ENCODE data around the gene CLDN4.
A peak's percentile ranks its signal among the peaks of the same experiment; 100 is the strongest.
"Not testable (repeated sequence)": the region's sequence is repeated elsewhere in the genome, so short reads cannot be mapped to it uniquely, and the experiment has no call there.

The CLDN4 gene

GRCh38 chr7:73823873-73824592 lies 6.8 kb upstream of the CLDN4 start:
- no peak for DNase-seq

GRCh38 chr7:73824986-73825385 lies 5.8 kb upstream of the CLDN4 start:
- no peak for DNase-seq

GRCh38 chr7:73827567-73828106 lies 3.2 kb upstream of the CLDN4 start:
- DNase-seq: no peak

GRCh38 chr7:73828107-73828803 lies 2.5 kb upstream of the CLDN4 start:
- DNase-seq: no peak

GRCh38 chr7:73828972-73829371 lies 1.8 kb upstream of the CLDN4 start:
- DNase-seq: no peak

GRCh38 chr7:73829505-73829904 lies 1.3 kb upstream of the CLDN4 start:
- no peak for DNase-seq

- DNase-seq: no peak
These were observed 695 bp upstream of the CLDN4 start for GRCh38 chr7:73829921-73830680.

GRCh38 chr7:73831584-73831833 lies 713 bp downstream of the CLDN4 start:
- no peak for DNase-seq

GRCh38 chr7:73831834-73832651 lies 1.2 kb downstream of the CLDN4 start:
- no peak for DNase-seq

- no peak for DNase-seq
These were observed 2.0 kb downstream of the CLDN4 start for GRCh38 chr7:73832806-73833205.

- DNase-seq: no peak
These were observed 2.6 kb downstream of the CLDN4 start for GRCh38 chr7:73833251-73833919.

- DNase-seq: no peak
These were observed 3.9 kb downstream of the CLDN4 start for GRCh38 chr7:73834626-73835191.

- DNase-seq: not testable (repeated sequence)
These were observed 6.4 kb downstream of the CLDN4 start for GRCh38 chr7:73837167-73837566.

- DNase-seq: no peak
These were observed 7.8 kb downstream of the CLDN4 start for GRCh38 chr7:73838642-73839041.

GRCh38 chr7:73839290-73839689 lies 8.5 kb downstream of the CLDN4 start:
- no peak for DNase-seq

- DNase-seq: no peak
These were observed 9.2 kb downstream of the CLDN4 start for GRCh38 chr7:73839743-73840714.

- no peak for DNase-seq
These were observed 10.1 kb downstream of the CLDN4 start for GRCh38 chr7:73840715-73841379.

GRCh38 chr7:73841689-73842066 lies 10.9 kb downstream of the CLDN4 start:
- DNase-seq: no peak

- DNase-seq: peak; percentile 72 to 74
These were observed 11.5 kb downstream of the CLDN4 start, which contains the start of gene METTL27 for GRCh38 chr7:73842067-73842976. Gene METTL27, minus strand, starts transcription at chr7:73842516. Its CDS starts 376 bp downstream, at chr7:73842140.
